GM12878 (cell line): Measurements from ENCODE around the gene ATP10A. TPM values are rescaled to one million over a fixed set of nuclear protein-coding genes. Genes with fewer than 3 reads are reported as not detected.

Experiments used
- ATAC-seq: fragments of 200-7000 bp; cut with Tn5 transposase; 3 replicates; pipeline ENCODE4 v1.9.1; 2020; ENCODE audit warnings: mild to moderate bottlenecking, moderate library complexity
- BruUV-seq: library from RNA; stranded (reverse); fragments of 400-500 nt; replicated peaks from 2 replicates; lab custom pipeline; 2021; lab: Mats Ljungman, UMichigan
- CTCF ChIA-PET: fragments of 300-600 bp; sonication (Branson Sonifier 250); formaldehyde crosslinking; extraction: SDS; loops from one replicate; lab custom pipeline; 2021; ENCODE audit warnings: inconsistent platforms; lab: Yijun Ruan, JAX
- POLR2A ChIA-PET: fragments of 350-600 bp; formaldehyde crosslinking; extraction: SDS; loops from one replicate; lab custom pipeline; 2021; ENCODE audit warnings: inconsistent platforms; lab: Charles Lee
- RAD21 ChIA-PET: fragments of 300-600 bp; sonication (Branson Sonifier 250); formaldehyde crosslinking; loops from one replicate; lab custom pipeline; 2023; ENCODE audit warnings: antibody characterized with exemption; ENCODE audit not compliant: unreplicated experiment; lab: Charles Lee
- SMC1A ChIA-PET: fragments of 300-600 bp; sonication (Branson Sonifier 250); formaldehyde crosslinking; loops from one replicate; lab custom pipeline; 2023; ENCODE audit not compliant: unreplicated experiment, uncharacterized antibody; lab: Charles Lee
- DNase-seq: peaks from one replicate; pipeline ENCODE4 v3.0.0-alpha.2; 2011; ENCODE audit warnings: low read depth, low spot score
- FAIRE-seq: peaks from 3 replicates; lab custom pipeline; 2011; peaks lifted over from hg19 to GRCh38; lab: Jason Lieb, UNC
- H2AFZ ChIP-seq: 2 replicates; pipeline ENCODE4 v1.6.0; 2011; ENCODE audit warnings: low read depth, low read length, control low read depth; ENCODE audit not compliant: control insufficient read depth
- H3K27ac ChIP-seq: 2 replicates; pipeline ENCODE4 v1.5.1; 2011; ENCODE audit warnings: control low read depth; ENCODE audit not compliant: control insufficient read depth, insufficient read depth
- H3K27me3 ChIP-seq, 2 experiments: replicated peaks in 1 of 2; 2 replicates each; pipeline versions ENCODE4 v1.6.0 to v1.6.1; 2011; ENCODE audit warnings: low read length in 1 of 2; ENCODE audit not compliant: control insufficient read depth in 2 of 2, insufficient read depth in 2 of 2
- H3K36me3 ChIP-seq, 2 experiments: 2 replicates each; pipeline ENCODE4 v1.5.1; 2011; ENCODE audit warnings: low read length in 1 of 2; ENCODE audit not compliant: control insufficient read depth in 2 of 2, insufficient read depth in 2 of 2
- H3K4me1 ChIP-seq: 2 replicates; pipeline ENCODE4 v1.6.1; 2011; ENCODE audit warnings: mild to moderate bottlenecking, low read length, moderate library complexity, mixed read lengths; ENCODE audit not compliant: control insufficient read depth, insufficient read depth
- H3K4me2 ChIP-seq: 2 replicates; pipeline ENCODE4 v1.6.0; 2011; ENCODE audit warnings: control low read depth; ENCODE audit not compliant: control insufficient read depth, insufficient read depth
- H3K4me3 ChIP-seq: fragments of 200-600 bp; sonication (generic); 2 replicates; pipeline ENCODE4 v1.5.1; 2016
- H3K79me2 ChIP-seq: 2 replicates; pipeline ENCODE4 v1.6.0; 2011; ENCODE audit warnings: low read length; ENCODE audit not compliant: control insufficient read depth, insufficient read depth
- H3K9ac ChIP-seq: 2 replicates; pipeline ENCODE4 v1.8.0; 2011; ENCODE audit warnings: low read length, control low read depth, mixed read lengths; ENCODE audit not compliant: control insufficient read depth, insufficient read depth
- H3K9me3 ChIP-seq: replicated peaks from 3 replicates; pipeline ENCODE4 v1.5.1; 2011; ENCODE audit warnings: mild to moderate bottlenecking, low read length; ENCODE audit not compliant: control insufficient read depth, insufficient read depth
- H4K20me1 ChIP-seq: 2 replicates; pipeline ENCODE4 v1.6.0; 2011; ENCODE audit not compliant: control insufficient read depth, insufficient read depth
- CEBPZ ChIP-seq: fragments of 150-350 bp; IDR thresholded peaks from 2 replicates; pipeline ENCODE4 v1.6.1; 2016; ENCODE audit warnings: low read depth, low read length
- CHD1 ChIP-seq: IDR thresholded peaks from 2 replicates; pipeline ENCODE4 v1.6.1; 2012; ENCODE audit warnings: low read depth, low read length, improper control_type of control experiment
- CREB1 ChIP-seq: IDR thresholded peaks from 2 replicates; pipeline ENCODE4 v1.6.1; 2012; ENCODE audit warnings: low read depth, mild to moderate bottlenecking, inconsistent platforms
- ESRRA ChIP-seq: IDR thresholded peaks from 2 replicates; pipeline ENCODE4 v1.6.1; 2012; ENCODE audit warnings: mild to moderate bottlenecking, low read length, improper control_type of control experiment
- EZH2 ChIP-seq: IDR thresholded peaks from 2 replicates; pipeline ENCODE4 v1.6.1; 2012; ENCODE audit warnings: low read depth, mild to moderate bottlenecking, control low read depth, inconsistent platforms, low read length, borderline replicate concordance; ENCODE audit not compliant: control insufficient read depth
- HDAC2 ChIP-seq: fragments of 200-600 bp; sonication (generic); IDR thresholded peaks from 2 replicates; pipeline ENCODE4 v1.6.1; 2017
- NFXL1 ChIP-seq: fragments of 450-650 bp; IDR thresholded peaks from 2 replicates; pipeline ENCODE4 v1.6.1; 2017; ENCODE audit warnings: antibody characterized with exemption, mild to moderate bottlenecking, borderline replicate concordance
- SREBF1 ChIP-seq: IDR thresholded peaks from 2 replicates; pipeline ENCODE4 v1.6.1; 2012; ENCODE audit warnings: mild to moderate bottlenecking, low read length
- SREBF2 ChIP-seq: IDR thresholded peaks from 2 replicates; pipeline ENCODE4 v1.6.1; 2012; ENCODE audit warnings: mild to moderate bottlenecking, low read length
- ZBTB4 ChIP-seq: fragments of 450-650 bp; formaldehyde crosslinking; IDR thresholded peaks from 2 replicates; pipeline ENCODE4 v1.4.0; 2022; ENCODE audit warnings: mild to moderate bottlenecking, moderate library complexity
- ZNF24 ChIP-seq: fragments of 450-650 bp; IDR thresholded peaks from 2 replicates; pipeline ENCODE4 v1.6.1; 2017; ENCODE audit warnings: antibody characterized with exemption, mild to moderate bottlenecking
- WGBS: methylation state at CpG from one replicate; pipeline ENCODE4 v1.1.6; 2016; ENCODE audit warnings: low lambda C conversion rate; ENCODE audit not compliant: insufficient replicate concordance, insufficient coverage; ENCODE audit errors: missing lambda C conversion rate; 5-methylcytosine and 5-hydroxymethylcytosine counted together
- in situ Hi-C: fragments of 300-500 bp; cut with MboI; formaldehyde crosslinking; loops from 9 replicates; pipeline ENCODE4 v1.14.3; 2018; ENCODE audit warnings: mixed read lengths
- intact Hi-C: fragments of 100-400 bp; cut with micrococcal nuclease; formaldehyde crosslinking; loops from one replicate; pipeline ENCODE4 v1.14.2; 2022; ENCODE audit not compliant: unreplicated experiment
- polyA plus RNA-seq, 11 experiments: library from polyadenylated mRNA; depleted of rRNA in 4 of 11; unstranded in 6 of 11; stranded (reverse) in 5 of 11; fragments of >200 nt; fragmentation: Nextera tagmentation in 4 of 11; fragmentation: Illumina TruSeq in 1 of 11; extraction: Ambion mirVana in 4 of 11; extraction: Trizol in 1 of 11; gene quantifications; 1 replicate in 1 of 11; 2 replicates in 10 of 11; pipeline versions ENCODE4 v1.2.1 to v1.2.3, GENCODE V29; 2011 to 2016; ENCODE audit warnings: inconsistent platforms in 2 of 11, missing spikeins in 2 of 11, low read depth in 1 of 11
- total RNA-seq, 4 experiments: library from RNA; depleted of rRNA in 3 of 4; stranded (reverse); fragments of >200 nt in 3 of 4; fragmentation: Illumina TruSeq in 1 of 4; extraction: Trizol in 1 of 4; gene quantifications; 2 replicates each; pipeline versions ENCODE4 v1.2.1 to v1.2.3, GENCODE V29; 2013 to 2021

ATP10A gene
- total and polyA plus RNA-seq, 10 of the 15 experiments (the other 5 are each of a cell fraction or from before 2014, with no cell fraction given): 0.04 to 1.5 (median 0.31) TPM; not detected in 2

GRCh38 chr15:25671132-25671531 lies 192.0 kb downstream of the ATP10A start (continued):
- TF ChIP-seq CEBPZ (no peak), ESRRA (no peak), ZBTB4 (CRISPR knock-in tag) (no peak)

DNA sequence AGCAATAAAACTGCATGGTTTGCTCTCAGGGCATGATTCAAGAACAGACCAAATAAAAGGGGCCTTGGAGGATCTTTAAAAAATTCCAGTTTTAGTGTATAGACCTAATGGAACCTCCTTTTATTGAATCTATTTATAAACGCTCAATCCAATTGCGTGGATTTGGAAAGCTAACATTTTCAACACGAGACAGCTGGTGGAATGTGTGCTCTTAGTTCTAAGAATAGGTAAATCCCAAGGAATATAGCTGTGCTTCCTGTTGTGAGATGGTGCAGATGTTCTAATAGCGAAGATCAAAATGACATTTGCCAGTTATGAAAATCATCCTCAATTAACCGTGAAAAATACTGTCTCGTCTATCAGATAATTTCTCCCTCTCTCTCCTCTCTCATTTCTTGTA lies 192.5 kb downstream of the ATP10A start:
- POLR2A ChIA-PET: no interaction called here
- no peak overlapping the region for H3K9ac ChIP-seq
- no peaks in the 10 kb centered on the region for H3K36me3 ChIP-seq
- in situ Hi-C loops: loop anchor here (10.0 kb wide), 1 partner anchor 64 kb away; no protein-coding TSS in a partner anchor
- H3K27ac ChIP-seq: no peak overlapping the region
- no peak for FAIRE-seq
- intact Hi-C loops: no loop called here
- 33% methylated on average over 6 of the region's 6 CpGs for WGBS
- TF ChIP-seq EZH2 (no peak), NFXL1 (no peak), SREBF1 (no peak), SREBF2 (no peak), CHD1 (no peak), CREB1 (no peak), HDAC2 (no peak), ZNF24 (no peak)
- no peak overlapping the region for H3K4me2 ChIP-seq
- H4K20me1 ChIP-seq: no peaks in the 10 kb centered on the region
- H3K4me1 ChIP-seq: no peaks in the 10 kb centered on the region
- H2AFZ ChIP-seq: no peak overlapping the region
- no peaks in the 10 kb centered on the region for H3K79me2 ChIP-seq
- RAD21 ChIA-PET: no interaction called here
- no peak for ATAC-seq
- BruUV-seq: no TSS peak
- no peaks in the 10 kb centered on the region for H3K27me3 ChIP-seq
- CTCF ChIA-PET: no interaction called here
- SMC1A ChIA-PET: no interaction called here
- H3K9me3 ChIP-seq: no peaks in the 10 kb centered on the region; the same call in 2 of the 3 replicates
- DNase-seq: no peak
- no peak overlapping the region for H3K4me3 ChIP-seq
